Heart left ventricle (tissue), 16 donors: Measurements from ENCODE around the gene CHRNE. TPM values are rescaled to one million over a fixed set of nuclear protein-coding genes. Genes with fewer than 3 reads are reported as not detected.
A peak's percentile ranks its signal among the peaks of the same experiment; 100 is the strongest.

Experiments
- ATAC-seq, 4 donors: fragments of 200-7000 bp; cut with Tn5 transposase; one replicate each; pipeline ENCODE4 v1.9.1; 2020 to 2022; ENCODE audit warnings: moderate library complexity in 4 of 4, mild to moderate bottlenecking in 3 of 4, moderate number of reproducible peaks in 1 of 4
- DNase-seq, 5 donors: peaks; one replicate each; pipeline ENCODE4 v3.0.0-alpha.2; 2020
- H3K27ac ChIP-seq, 12 donors: fragments of 200-600 bp; sonication (generic) in 4 of 12; one replicate each; pipeline versions ENCODE4 v1.5.0 to v1.8.0; 2016 to 2022; ENCODE audit warnings: mild to moderate bottlenecking in 2 of 12
- H3K27me3 ChIP-seq, 9 donors: fragments of 200-600 bp; sonication (generic) in 2 of 9; one replicate each; pipeline versions ENCODE4 v1.5.1 to v1.8.0; 2016 to 2022; ENCODE audit warnings: mild to moderate bottlenecking in 3 of 9
- H3K36me3 ChIP-seq, 9 donors: fragments of 200-600 bp; sonication (generic) in 2 of 9; one replicate each; pipeline versions ENCODE4 v1.5.0 to v1.8.0; 2018 to 2022; ENCODE audit warnings: mild to moderate bottlenecking in 2 of 9
- H3K4me1 ChIP-seq, 12 donors: fragments of 200-600 bp; sonication (generic) in 4 of 12; one replicate each; pipeline versions ENCODE4 v1.5.0 to v1.8.0; 2016 to 2022; ENCODE audit warnings: mild to moderate bottlenecking in 3 of 12
- H3K4me3 ChIP-seq, 12 donors: fragments of 200-600 bp; sonication (generic) in 4 of 12; one replicate each; pipeline versions ENCODE4 v1.5.0 to v1.8.0; 2017 to 2022; ENCODE audit warnings: mild to moderate bottlenecking in 9 of 12, moderate library complexity in 4 of 12
- H3K9me3 ChIP-seq, 12 donors: fragments of 200-600 bp; sonication (generic) in 4 of 12; one replicate each; pipeline versions ENCODE4 v1.5.0 to v1.8.0; 2016 to 2022; ENCODE audit warnings: mild to moderate bottlenecking in 1 of 12
- CTCF ChIP-seq, 12 donors: fragments of 200-600 bp; sonication (generic) in 4 of 12; IDR thresholded peaks; one replicate each; pipeline versions ENCODE4 v1.5.0 to v1.8.0; 2018 to 2022; ENCODE audit warnings: antibody characterized with exemption in 12 of 12, mild to moderate bottlenecking in 5 of 12
- POLR2A ChIP-seq, 2 donors: fragments of 450-650 bp; IDR thresholded peaks; one replicate each; pipeline ENCODE4 v1.6.1; 2017; ENCODE audit warnings: antibody characterized with exemption in 2 of 2, mild to moderate bottlenecking in 2 of 2, moderate library complexity in 2 of 2
- WGBS, 4 donors: extraction: QIAGEN DNeasy Blood & Tissue Kit in 2 of 4; methylation state at CpG; one replicate each; pipeline versions ENCODE4 v1.1.5 to v1.1.7; 2013 to 2018; 5-methylcytosine and 5-hydroxymethylcytosine counted together
- intact Hi-C, 10 donors: fragments of 100-400 bp; cut with DNase I; formaldehyde crosslinking; loops; one replicate each; pipeline versions ENCODE4 v1.11.1 to v1.14.2; 2022
- polyA plus RNA-seq, 2 donors: library from polyadenylated mRNA; stranded (reverse); fragments of 200-250 nt; gene quantifications; one replicate each; pipeline ENCODE4 v1.2.3, GENCODE V29; 2013
- total RNA-seq, 9 donors: library from RNA; depleted of rRNA in 2 of 9; stranded (reverse); fragments of >200 nt in 2 of 9; fragmentation: NEBNext Ultra II Directional in 3 of 9; extraction: Animal tissue kit (Norgen Biotek cat#: 25700) in 3 of 9; gene quantifications; one replicate each; pipeline versions ENCODE4 v1.1.0 to v1.2.4, GENCODE V29; 2016 to 2023
- donor health status: ischemic (EF 13 %, LVEDD 7.1; RV severe dilation, severe dysfunction).
- donor health status: healthy with polysubstance abuse.
- donor health status: DM: no; HTN: yes; CAD: no.
- donor health status: DM: no; HTN: no; CAD: no.
- donor health status: ischemic (EF 25% LVEDD 6.9; RV normal size, moderate dysfunction).
- donor health status: ischemic (EF 25% LVEDD 5.7; RV mildly dilated, moderate dysfunction).
- donor health status: healthy.
- donor health status: DM: yes; HTN: yes; CAD: no.
- donor health status: ischemic (EF 35%, LVEDD 5.7; RV mildly dilated, moderate dysfunction).
- donor health status: nonischemic (EF 11% LVEDD 7.7; RV severe dilation, severe dysfunction).
- donor health status: DM: yes; HTN: yes; CAD: no.
- donor health status: PGD.
- donor health status: ischemic (EF 29% LVEDD 5.4; RV normal size, mild dysfunction).
- donor health status: nonischemic (EF 23%, LVEDD 6.1; RV moderate dilation, normal function).

The CHRNE gene
- total and polyA plus RNA-seq, 11 donors: 0.23 to 1.4 (median 0.48) TPM

GRCh38 chr17:4898351-4898750 lies 4.5 kb downstream of the CHRNE start:
- intact Hi-C loops: loop anchor here in 1 of 10 donors (10.0 kb wide), 1 partner anchor 334 kb away; the partner anchor contains the start of gene GGT6
- TF ChIP-seq POLR2A (IDR thresholded peaks at IDR 0.05) (no peak), CTCF (IDR thresholded peaks at IDR 0.05) (no peak)
- ATAC-seq: no peak
- peaks cover 0 to 41% (median 20%) of the 10 kb centered on the region in 12 donors for H3K4me1 ChIP-seq
- peak overlapping the region in 2 of 12 donors; percentile 63 to 66 for H3K4me3 ChIP-seq
- no peak overlapping the region for H3K27ac ChIP-seq
- DNase-seq: peak in 1 of 5 donors; percentile 42
- H3K36me3 ChIP-seq: peaks cover 0 to 43% (median 40%) of the 10 kb centered on the region in 9 donors
- no peaks in the 10 kb centered on the region for H3K9me3 ChIP-seq
- peaks cover 0 to 32% (median 11%) of the 10 kb centered on the region in 9 donors for H3K27me3 ChIP-seq
- WGBS, 4 donors: 90 to 97% (median 91%) methylated on average over 8 of the region's 8 CpGs

- Histone ChIP-seq H3K27me3 (peaks cover 0 to 32% (median 11%) of the 10 kb centered on the region in 9 donors), H3K36me3 (peaks cover 0 to 48% (median 45%) of the 10 kb centered on the region in 9 donors), H3K27ac (no peak overlapping the region), H3K9me3 (no peaks in the 10 kb centered on the region), H3K4me1 (peaks cover 0 to 35% (median 18%) of the 10 kb centered on the region in 12 donors), H3K4me3 (no peak overlapping the region)
- TF ChIP-seq CTCF (IDR thresholded peaks at IDR 0.05) (no peak), POLR2A (IDR thresholded peaks at IDR 0.05) (no peak)
- peak in 1 of 5 donors; percentile 36 for DNase-seq
- intact Hi-C loops: loop anchor here in 1 of 10 donors (10.0 kb wide), 1 partner anchor 333 kb away; the partner anchor contains the start of gene GGT6
- WGBS, 4 donors: 89 to 94% (median 91%) methylated on average over 5 of the region's 5 CpGs
- no peak for ATAC-seq
Observed at GRCh38 chr17:4897785-4898184, 5.1 kb downstream of the CHRNE start.

- Histone ChIP-seq H3K4me3 (no peak overlapping the region), H3K27ac (no peak overlapping the region), H3K27me3 (peaks cover 0 to 32% (median 11%) of the 10 kb centered on the region in 9 donors), H3K4me1 (peaks cover 0 to 32% (median 17%) of the 10 kb centered on the region in 12 donors), H3K36me3 (peaks cover 0 to 54% (median 50%) of the 10 kb centered on the region in 9 donors), H3K9me3 (no peaks in the 10 kb centered on the region)
- TF ChIP-seq POLR2A (IDR thresholded peaks at IDR 0.05) (no peak), CTCF (IDR thresholded peaks at IDR 0.05) (no peak)
- DNase-seq (peak in 1 of 5 donors; percentile 30), ATAC-seq (no peak)
- intact Hi-C loops: loop anchor here in 1 of 10 donors (10.0 kb wide), 1 partner anchor 332 kb away; the partner anchor contains the start of gene GGT6
- 79 to 88% (median 82%) methylated on average over 10 of the region's 10 CpGs for WGBS, 4 donors
Observed at GRCh38 chr17:4897198-4897687, 5.7 kb downstream of the CHRNE start.

- peak in 1 of 5 donors; percentile 60 for DNase-seq
Observed at GRCh38 chr17:4896332-4897197, 6.3 kb downstream of the CHRNE start.

More at GRCh38 chr17:4896332-4897197, 6.3 kb downstream of the CHRNE start:
- Histone ChIP-seq H3K27ac (no peak overlapping the region), H3K36me3 (peaks cover under 1 to 60% (median 57%) of the 10 kb centered on the region in 9 donors), H3K4me1 (peaks cover 0 to 26% (median 16%) of the 10 kb centered on the region in 12 donors), H3K9me3 (no peaks in the 10 kb centered on the region), H3K4me3 (no peak overlapping the region), H3K27me3 (peaks cover 0 to 28% (median 11%) of the 10 kb centered on the region in 9 donors)
- WGBS, 4 donors: 92 to 93% (median 92%) methylated on average over 23 to 27 of the region's 27 CpGs
- no peak for TF ChIP-seq CTCF (IDR thresholded peaks at IDR 0.05)
- no peak for TF ChIP-seq POLR2A (IDR thresholded peaks at IDR 0.05)
- no peak for ATAC-seq
- intact Hi-C loops: loop anchor here in 1 of 10 donors (10.0 kb wide), 1 partner anchor 332 kb away; the partner anchor contains the start of gene GGT6
